Left lung (tissue), 10 donors: ENCODE data around the gene RAB27B. TPM values are rescaled to one million over a fixed set of nuclear protein-coding genes. Genes with fewer than 3 reads are reported as not detected.

ENCODE experiments used
- ATAC-seq: fragments of 200-7000 bp; cut with Tn5 transposase; one replicate; pipeline ENCODE4 v1.9.1; 2020; ENCODE audit warnings: moderate library complexity
- DNase-seq, 4 donors: peaks; one replicate each; pipeline ENCODE4 v3.0.0-alpha.2; 2013 to 2020
- H3K27ac ChIP-seq, 2 donors: fragments of 200-600 bp; sonication (generic) in 1 of 2; one replicate each; pipeline versions ENCODE4 v1.5.0 to v1.8.0; 2020 to 2021
- H3K27me3 ChIP-seq, 2 donors: fragments of 200-600 bp; sonication (generic) in 1 of 2; one replicate each; pipeline versions ENCODE4 v1.5.0 to v1.8.0; 2020 to 2021
- H3K36me3 ChIP-seq, 2 donors: fragments of 200-600 bp; sonication (generic) in 1 of 2; one replicate each; pipeline versions ENCODE4 v1.5.0 to v1.8.0; 2020 to 2021
- H3K4me1 ChIP-seq, 2 donors: fragments of 200-600 bp; one replicate each; pipeline ENCODE4 v1.8.0; 2021
- H3K4me3 ChIP-seq, 2 donors: fragments of 200-600 bp; sonication (generic) in 1 of 2; one replicate each; pipeline versions ENCODE4 v1.5.0 to v1.8.0; 2020 to 2021; ENCODE audit warnings: mild to moderate bottlenecking in 1 of 2
- H3K9me3 ChIP-seq, 2 donors: fragments of 200-600 bp; sonication (generic) in 1 of 2; one replicate each; pipeline versions ENCODE4 v1.5.0 to v1.8.0; 2020 to 2021
- CTCF ChIP-seq, 2 donors: fragments of 200-600 bp; sonication (generic) in 1 of 2; IDR thresholded peaks; one replicate each; pipeline versions ENCODE4 v1.5.0 to v1.8.0; 2021; ENCODE audit warnings: antibody characterized with exemption in 2 of 2
- intact Hi-C, 2 donors: fragments of 100-400 bp; cut with DNase I; formaldehyde crosslinking; loops; one replicate each; pipeline versions ENCODE4 v1.11.2 to v1.14.2; 2022
- polyA plus RNA-seq, 6 donors: library from polyadenylated mRNA; unstranded; fragments of 120-200 nt; gene quantifications; one replicate each; pipeline ENCODE4 v1.2.1, GENCODE V29; 2013; ENCODE audit not compliant: insufficient read length in 6 of 6
- total RNA-seq, 2 donors: library from RNA; stranded (reverse); fragmentation: NEBNext Ultra II Directional; extraction: Animal tissue kit (Norgen Biotek cat#: 25700); gene quantifications; one replicate each; pipeline ENCODE4 v1.2.1, GENCODE V29; 2021
- donor health status: DM: no; HTN: yes; CAD: no.
- donor health status: DM: no; HTN: no; CAD: no.

Gene RAB27B
- total and polyA plus RNA-seq, 8 donors: 7.4 to 66.6 (median 10.5) TPM

DNA sequence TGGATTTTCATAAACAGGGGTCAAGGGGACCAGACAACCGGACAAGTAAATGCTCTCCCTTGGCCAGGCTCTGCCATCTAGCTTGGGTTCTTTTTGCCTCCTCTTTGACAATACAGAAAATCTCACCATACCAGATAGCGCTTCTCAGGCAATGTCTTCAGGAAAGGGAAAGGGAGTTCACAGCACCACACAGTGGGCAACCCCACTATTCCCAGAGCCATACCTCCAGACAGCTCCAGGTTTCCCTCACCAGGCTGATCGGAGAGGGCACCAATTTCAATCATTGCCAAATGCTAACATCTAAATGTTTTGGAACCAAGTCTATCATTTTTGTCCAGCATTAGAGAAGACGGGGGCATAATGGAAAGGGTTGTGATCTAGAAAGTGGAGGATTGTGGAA lies 102.9 kb downstream of the RAB27B start:
- H3K4me3 ChIP-seq: no peak overlapping the region
- no peak for TF ChIP-seq CTCF (IDR thresholded peaks at IDR 0.05)
- intact Hi-C loops: no loop called here
- H3K27me3 ChIP-seq: no peaks in the 10 kb centered on the region
- H3K9me3 ChIP-seq: no peaks in the 10 kb centered on the region
- DNase-seq (no peak), ATAC-seq (no peak)
- H3K4me1 ChIP-seq: no peaks in the 10 kb centered on the region
- H3K36me3 ChIP-seq: peaks cover 0 to 14% of the 10 kb centered on the region in 2 donors
- H3K27ac ChIP-seq: no peak overlapping the region

DNA sequence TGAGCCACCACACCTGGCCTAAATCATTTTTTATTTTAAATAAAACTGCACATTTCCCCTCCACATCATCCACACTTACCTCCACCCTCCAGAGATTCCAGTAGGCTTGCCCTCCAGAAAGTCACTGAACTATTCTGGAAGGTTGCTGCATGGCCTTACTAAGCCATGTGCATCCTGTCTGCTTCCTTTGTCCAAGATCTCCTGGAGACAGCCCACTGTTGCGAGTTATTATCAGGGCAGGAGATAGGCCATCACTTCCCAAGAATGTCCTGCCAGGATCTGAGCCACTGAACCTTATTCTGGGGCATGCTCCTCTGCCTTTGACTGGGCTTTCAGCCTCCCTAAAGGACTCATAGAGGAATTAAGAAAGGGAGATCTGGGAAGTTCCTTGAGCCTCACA lies 104.2 kb downstream of the RAB27B start:
- TF ChIP-seq CTCF (IDR thresholded peaks at IDR 0.05): no peak
- intact Hi-C loops: no loop called here
- Histone ChIP-seq H3K4me1 (no peaks in the 10 kb centered on the region), H3K27ac (no peak overlapping the region), H3K4me3 (no peak overlapping the region), H3K27me3 (no peaks in the 10 kb centered on the region), H3K9me3 (no peaks in the 10 kb centered on the region), H3K36me3 (peaks cover 0 to 10% of the 10 kb centered on the region in 2 donors)
- ATAC-seq (no peak), DNase-seq (no peak)

DNA sequence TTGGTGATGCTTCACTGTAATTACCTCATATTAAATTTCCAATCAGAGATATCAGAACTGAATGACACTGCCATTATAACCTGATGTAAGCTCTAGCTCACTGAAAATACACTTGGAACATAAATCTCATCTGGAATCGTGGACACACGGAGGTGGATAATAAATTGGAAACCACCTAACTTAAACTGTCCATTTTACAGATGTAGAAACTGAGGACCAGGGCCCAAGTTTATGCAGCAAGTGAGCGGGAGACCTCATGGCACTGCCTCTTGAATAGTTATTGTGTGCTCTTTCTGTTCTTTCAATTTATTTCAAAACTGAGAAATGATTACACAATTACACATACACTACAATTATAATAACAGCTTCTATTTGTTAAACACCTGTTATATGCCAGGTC lies 110.2 kb downstream of the RAB27B start:
- intact Hi-C loops: no loop called here

DNA sequence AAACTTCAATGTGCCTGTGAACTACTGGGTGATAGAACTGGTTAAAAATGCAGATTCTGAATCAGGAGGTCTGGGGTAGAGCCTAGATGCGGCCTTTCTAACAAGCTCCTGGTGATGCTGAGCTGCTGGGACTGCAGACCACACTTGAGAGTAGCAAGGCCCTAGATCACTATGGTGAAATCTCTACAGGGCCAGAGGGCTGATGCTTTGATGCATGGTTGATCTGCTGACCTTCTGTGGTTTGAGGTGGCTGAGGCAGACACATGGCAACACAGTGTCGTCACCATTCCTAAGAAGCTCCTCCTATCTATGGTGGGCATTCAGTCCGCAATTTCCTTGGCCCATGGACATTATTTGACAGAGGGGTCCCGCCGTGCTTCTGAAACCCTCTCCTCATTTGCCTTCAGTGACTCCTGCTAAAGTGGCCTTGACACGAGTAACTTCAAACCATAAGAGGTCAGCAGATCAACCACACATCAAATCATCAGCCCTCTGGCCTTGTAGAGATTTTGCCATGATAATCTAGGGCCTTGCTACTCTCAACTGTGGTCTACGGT lies 111.2 kb downstream of the RAB27B start:
- Histone ChIP-seq H3K4me3 (no peak overlapping the region), H3K4me1 (peaks cover 0 to 1% of the 10 kb centered on the region in 2 donors), H3K9me3 (no peaks in the 10 kb centered on the region), H3K27ac (no peak overlapping the region), H3K36me3 (peaks cover 0 to under 1% of the 10 kb centered on the region in 2 donors), H3K27me3 (no peaks in the 10 kb centered on the region)
- no peak for TF ChIP-seq CTCF (IDR thresholded peaks at IDR 0.05)
- intact Hi-C loops: no loop called here
- ATAC-seq (no peak), DNase-seq (no peak)

More for the DNA sequence above, 110.2 kb downstream of the RAB27B start:
- H3K9me3 ChIP-seq: no peaks in the 10 kb centered on the region
- H3K4me3 ChIP-seq: no peak overlapping the region
- peaks cover 0 to 5% of the 10 kb centered on the region in 2 donors for H3K36me3 ChIP-seq
- DNase-seq (no peak), ATAC-seq (no peak)
- H3K27ac ChIP-seq: no peak overlapping the region
- no peaks in the 10 kb centered on the region for H3K27me3 ChIP-seq
- no peak for TF ChIP-seq CTCF (IDR thresholded peaks at IDR 0.05)
- H3K4me1 ChIP-seq: no peaks in the 10 kb centered on the region

- Histone ChIP-seq H3K4me1 (peaks cover 18 to 22% of the 10 kb centered on the region in 2 donors), H3K27ac (no peak overlapping the region), H3K4me3 (no peak overlapping the region), H3K36me3 (no peaks in the 10 kb centered on the region), H3K9me3 (no peaks in the 10 kb centered on the region), H3K27me3 (no peaks in the 10 kb centered on the region)
- intact Hi-C loops: no loop called here
- DNase-seq: no peak
- no peak for ATAC-seq
- no peak for TF ChIP-seq CTCF (IDR thresholded peaks at IDR 0.05)
Observed at GRCh38 chr18:54942144-54942543, 113.9 kb downstream of the RAB27B start.
